NB4 (cell line): ENCODE data around the gene B4GALT6.

Experiments used
- CTCF ChIP-seq: IDR thresholded peaks from one replicate; pipeline ENCODE4 v1.5.1; 2012; ENCODE audit warnings: low read depth, low read length
- MAX ChIP-seq: IDR thresholded peaks from 2 replicates; pipeline ENCODE4 v1.6.1; 2011; ENCODE audit warnings: low read depth, low read length
- MYC ChIP-seq: IDR thresholded peaks from 2 replicates; pipeline ENCODE4 v1.6.1; 2011; ENCODE audit warnings: low read depth, low read length
- POLR2A ChIP-seq: IDR thresholded peaks from 2 replicates; pipeline ENCODE4 v1.6.1; 2011; ENCODE audit warnings: mild to moderate bottlenecking; ENCODE audit not compliant: insufficient read length; ENCODE audit errors: extremely low read depth

GRCh38 chr18:31683106-31683505 is 1.3 kb downstream of the B4GALT6 start:
- TF ChIP-seq CTCF (no peak), POLR2A (no peak), MAX (no peak), MYC (no peak)
